BLaER1 treated with 17β-estradiol and CSF1 and Interleukin-3, amounts not matched to agents 10 nM and 100 nM (cell line): ENCODE measurements around the gene RAB4A.

Experiments used
- H3K27ac ChIP-seq, 11 experiments: shearing (Covaris generic); formaldehyde crosslinking; 2 replicates each; pipeline ENCODE4 v1.8.1; 2022
- H3K27me3 ChIP-seq, 11 experiments: shearing (Covaris generic); formaldehyde crosslinking; 2 replicates each; pipeline ENCODE4 v1.8.1; 2022
- H3K36me3 ChIP-seq, 11 experiments: shearing (Covaris generic); formaldehyde crosslinking; 2 replicates each; pipeline ENCODE4 v1.8.1; 2022
- H3K4me1 ChIP-seq, 10 experiments: shearing (Covaris generic); formaldehyde crosslinking; 2 replicates each; pipeline ENCODE4 v1.8.1; 2022
- H3K4me2 ChIP-seq, 11 experiments: shearing (Covaris generic); formaldehyde crosslinking; 2 replicates each; pipeline ENCODE4 v1.8.1; 2022
- H3K4me3 ChIP-seq, 10 experiments: shearing (Covaris generic); formaldehyde crosslinking; 2 replicates each; pipeline ENCODE4 v1.8.1; 2022
- H3K9ac ChIP-seq, 11 experiments: shearing (Covaris generic); formaldehyde crosslinking; 2 replicates each; pipeline ENCODE4 v1.8.1; 2022
- H3K9me3 ChIP-seq, 11 experiments: shearing (Covaris generic); formaldehyde crosslinking; replicated peaks in 1 of 11; 2 replicates each; pipeline ENCODE4 v1.8.1; 2022
- H4K20me1 ChIP-seq, 11 experiments: shearing (Covaris generic); formaldehyde crosslinking; 2 replicates each; pipeline ENCODE4 v1.8.1; 2022
- Cebpa-rat ChIP-seq, 11 experiments: shearing (Covaris generic); IDR thresholded peaks; 2 replicates each; pipeline ENCODE4 v1.8.1; 2022

RAB4A gene

GRCh38 chr1:229339520-229339919 lies 68.6 kb downstream of the RAB4A start:
- Histone ChIP-seq H3K4me3 (peak overlapping the region in 4 of 10 experiments; percentile 72 to 79 (median 78); a peak in 3 of 20 replicates), H3K27ac (peak overlapping the region in 2 of 11 experiments; percentile 2 to 47; a peak in 2 of 22 replicates), H3K36me3 (peaks cover 11 to 15% (median 12%) of the 10 kb centered on the region in 11 experiments), H4K20me1 (peaks cover 0 to 38% (median 0%) of the 10 kb centered on the region in 11 experiments; a peak in 8 of 22 replicates), H3K9ac (no peak overlapping the region; a peak in 1 of 22 replicates), H3K9me3 (peaks cover 5 to 12% (median 10%) of the 10 kb centered on the region in 11 experiments), H3K27me3 (peaks cover 0 to 4% (median 0%) of the 10 kb centered on the region in 11 experiments; a peak in 1 of 22 replicates), H3K4me1 (peaks cover 42 to 73% (median 63%) of the 10 kb centered on the region in 10 experiments), H3K4me2 (peak overlapping the region; percentile 82 to 98 (median 93))
- no peak for TF ChIP-seq Cebpa-rat (IDR thresholded peaks at IDR 0.05)

GRCh38 chr1:229340496-229340895 lies 69.6 kb downstream of the RAB4A start:
- no peak for TF ChIP-seq Cebpa-rat (IDR thresholded peaks at IDR 0.05)
- Histone ChIP-seq H3K36me3 (peaks cover 2 to 5% (median 2%) of the 10 kb centered on the region in 11 experiments), H4K20me1 (peaks cover 0 to 35% (median 0%) of the 10 kb centered on the region in 11 experiments; a peak in 8 of 22 replicates), H3K4me1 (peaks cover 42 to 71% (median 63%) of the 10 kb centered on the region in 10 experiments), H3K9me3 (peaks cover 0 to 2% (median under 1%) of the 10 kb centered on the region in 11 experiments; a peak in 5 of 22 replicates), H3K27ac (peak overlapping the region in 8 of 11 experiments; percentile 84 to 93 (median 86); a peak in 12 of 22 replicates), H3K4me2 (peak overlapping the region; percentile 82 to 98 (median 93)), H3K27me3 (peaks cover 0 to 4% (median 0%) of the 10 kb centered on the region in 11 experiments; a peak in 1 of 22 replicates), H3K9ac (peak overlapping the region; percentile 85 to 91 (median 89)), H3K4me3 (peak overlapping the region; percentile 72 to 92 (median 80))

GRCh38 chr1:229341774-229342655 lies 71.1 kb downstream of the RAB4A start:
- H3K9me3 ChIP-seq = no peaks in the 10 kb centered on the region
- H3K9ac ChIP-seq = peak overlapping the region; percentile 85 to 91 (median 89)
- peak overlapping the region; percentile 76 to 93 (median 86) for H3K27ac ChIP-seq
- H3K27me3 ChIP-seq = peaks cover 0 to 4% (median 0%) of the 10 kb centered on the region in 11 experiments; a peak in 1 of 22 replicates
- TF ChIP-seq Cebpa-rat (IDR thresholded peaks at IDR 0.05) = peak in 7 of 11 experiments; percentile 12 to 64 (median 50); a peak in 9 of 22 replicates
- H3K4me2 ChIP-seq = peak overlapping the region; percentile 82 to 98 (median 93)
- peak overlapping the region; percentile 72 to 92 (median 80) for H3K4me3 ChIP-seq
- peaks cover 0 to 24% (median 0%) of the 10 kb centered on the region in 11 experiments; a peak in 7 of 22 replicates for H4K20me1 ChIP-seq
- H3K4me1 ChIP-seq = peaks cover 35 to 56% (median 51%) of the 10 kb centered on the region in 10 experiments
- no peaks in the 10 kb centered on the region for H3K36me3 ChIP-seq

GRCh38 chr1:229342656-229343569 lies 72.0 kb downstream of the RAB4A start, which contains the start of gene CCSAP:
Gene CCSAP, minus strand, starts transcription at chr1:229343047. Its CDS starts 582 bp downstream, at chr1:229342465.
- H3K4me2 ChIP-seq = peak within 1 kb of the TSS; percentile 87 to 98 (median 95)
- H3K27ac ChIP-seq = peak within 1 kb of the TSS; percentile 78 to 93 (median 86)
- no peak for TF ChIP-seq Cebpa-rat (IDR thresholded peaks at IDR 0.05)
- peaks cover 0 to 4% (median 0%) of the 10 kb centered on the region in 11 experiments; a peak in 1 of 22 replicates for H3K27me3 ChIP-seq
- H3K9ac ChIP-seq = peak within 1 kb of the TSS; percentile 85 to 91 (median 89)
- H3K4me3 ChIP-seq = peak within 1 kb of the TSS; percentile 72 to 92 (median 80)
- H4K20me1 ChIP-seq = peaks cover 0 to 23% (median 0%) of the 10 kb centered on the region in 11 experiments; a peak in 5 of 22 replicates
- peaks cover 32 to 48% (median 44%) of the 10 kb centered on the region in 10 experiments for H3K4me1 ChIP-seq
- no peaks in the 10 kb centered on the region for H3K36me3 ChIP-seq
- no peaks in the 10 kb centered on the region for H3K9me3 ChIP-seq

GRCh38 chr1:229344139-229344538 lies 73.2 kb downstream of the RAB4A start:
- Histone ChIP-seq H3K4me1 (peaks cover 20 to 36% (median 32%) of the 10 kb centered on the region in 10 experiments), H3K4me2 (peak overlapping the region in 10 of 11 experiments; percentile 87 to 98 (median 93); a peak in 17 of 22 replicates), H3K36me3 (no peaks in the 10 kb centered on the region), H3K27ac (no peak overlapping the region), H3K4me3 (no peak overlapping the region), H3K9me3 (no peaks in the 10 kb centered on the region), H3K27me3 (peaks cover 0 to 4% (median 0%) of the 10 kb centered on the region in 11 experiments; a peak in 1 of 22 replicates), H4K20me1 (peaks cover 0 to 22% (median 0%) of the 10 kb centered on the region in 11 experiments; a peak in 5 of 22 replicates), H3K9ac (no peak overlapping the region)
- no peak for TF ChIP-seq Cebpa-rat (IDR thresholded peaks at IDR 0.05)

- peaks cover 10 to 26% (median 22%) of the 10 kb centered on the region in 10 experiments for H3K4me1 ChIP-seq
- H4K20me1 ChIP-seq = peaks cover 0 to 13% (median 0%) of the 10 kb centered on the region in 11 experiments; a peak in 4 of 22 replicates
- H3K4me3 ChIP-seq = no peak overlapping the region
- H3K27me3 ChIP-seq = peaks cover 0 to 4% (median 0%) of the 10 kb centered on the region in 11 experiments; a peak in 1 of 22 replicates
- no peaks in the 10 kb centered on the region for H3K36me3 ChIP-seq
- H3K9ac ChIP-seq = no peak overlapping the region
- H3K27ac ChIP-seq = no peak overlapping the region
- no peaks in the 10 kb centered on the region for H3K9me3 ChIP-seq
- H3K4me2 ChIP-seq = no peak overlapping the region
- no peak for TF ChIP-seq Cebpa-rat (IDR thresholded peaks at IDR 0.05)
Measured at GRCh38 chr1:229344937-229345684, 74.2 kb downstream of the RAB4A start.

GRCh38 chr1:229347528-229347927 lies 76.6 kb downstream of the RAB4A start:
- Histone ChIP-seq H3K36me3 (no peaks in the 10 kb centered on the region), H3K9ac (no peak overlapping the region), H3K27me3 (peaks cover 0 to 4% (median 0%) of the 10 kb centered on the region in 11 experiments; a peak in 1 of 22 replicates), H3K4me3 (no peak overlapping the region), H3K27ac (no peak overlapping the region), H3K4me2 (peak overlapping the region in 1 of 11 experiments; percentile 12; a peak in 3 of 22 replicates), H4K20me1 (no peaks in the 10 kb centered on the region), H3K9me3 (no peaks in the 10 kb centered on the region), H3K4me1 (peaks cover 0 to 14% (median 10%) of the 10 kb centered on the region in 10 experiments; a peak in 16 of 20 replicates)
- TF ChIP-seq Cebpa-rat (IDR thresholded peaks at IDR 0.05) = no peak
